Measurements from ENCODE around the gene ARHGAP19.

DNA sequence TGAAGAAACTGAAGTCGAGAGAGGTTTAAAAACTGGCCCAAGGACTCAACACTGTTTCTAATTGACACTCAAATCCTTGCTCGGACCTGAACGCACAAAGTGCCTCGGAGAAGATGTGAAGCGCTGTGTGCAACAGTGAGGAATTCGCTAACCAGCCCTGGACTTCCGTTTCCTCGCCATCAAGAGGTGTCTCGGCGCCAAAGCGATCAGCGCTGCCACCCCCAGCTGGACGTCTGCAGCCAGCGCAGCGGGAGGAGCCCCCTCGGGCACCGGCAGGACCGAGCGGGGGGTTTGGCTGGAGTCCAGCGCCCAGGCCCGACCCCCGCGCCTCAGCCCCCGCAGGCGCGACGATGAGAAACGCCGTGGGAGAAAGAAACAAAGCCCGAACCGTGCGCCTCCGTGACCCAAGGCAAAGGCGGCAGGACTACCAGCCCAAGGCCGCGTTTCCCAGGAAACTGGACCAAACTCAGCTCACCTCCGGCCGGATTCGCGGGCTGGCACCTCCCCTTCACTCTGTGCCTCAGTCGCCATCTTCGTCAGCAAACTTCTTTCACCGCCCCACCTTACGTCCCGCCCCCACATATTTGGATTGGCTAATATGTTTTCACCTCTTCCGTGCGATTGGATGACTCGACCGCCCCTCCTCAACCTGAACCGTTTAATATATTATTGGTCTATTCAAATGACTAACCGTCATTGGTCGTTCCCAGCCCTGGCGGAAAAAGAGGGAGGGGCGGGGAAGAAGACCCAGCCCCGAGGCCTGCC, at the start of gene ARHGAP19:
- TF ChIP-seq CTCF (IDR thresholded peaks at IDR 0.05; ENCODE audit: borderline replicate concordance, extremely low read depth, low read length, poor library complexity, severe bottlenecking) (no peak), EZH2 (IDR thresholded peaks at IDR 0.05; ENCODE audit: borderline replicate concordance, low read depth, low read length, severe bottlenecking) (no peak)
